T-helper 9 cell (primary cell): ENCODE measurements around the gene RANGAP1.

Experiments used
- DNase-seq: peaks from one replicate; pipeline ENCODE4 v3.0.0-alpha.2; 2020
- total RNA-seq, 2 donors: gene quantifications; one replicate each; lab custom pipeline; 2026; lab: John Stamatoyannopoulos, UW

The RANGAP1 gene
- 179 to 228 reads per million in 2 donors for total RNA-seq

- peak; percentile 93 for DNase-seq
These were observed at the start of gene RANGAP1 for GRCh38 chr22:41285820-41286638. TSS of gene RANGAP1 (minus strand) at chr22:41286187. CDS start at chr22:41281044, 5,143 bp downstream.

DNA sequence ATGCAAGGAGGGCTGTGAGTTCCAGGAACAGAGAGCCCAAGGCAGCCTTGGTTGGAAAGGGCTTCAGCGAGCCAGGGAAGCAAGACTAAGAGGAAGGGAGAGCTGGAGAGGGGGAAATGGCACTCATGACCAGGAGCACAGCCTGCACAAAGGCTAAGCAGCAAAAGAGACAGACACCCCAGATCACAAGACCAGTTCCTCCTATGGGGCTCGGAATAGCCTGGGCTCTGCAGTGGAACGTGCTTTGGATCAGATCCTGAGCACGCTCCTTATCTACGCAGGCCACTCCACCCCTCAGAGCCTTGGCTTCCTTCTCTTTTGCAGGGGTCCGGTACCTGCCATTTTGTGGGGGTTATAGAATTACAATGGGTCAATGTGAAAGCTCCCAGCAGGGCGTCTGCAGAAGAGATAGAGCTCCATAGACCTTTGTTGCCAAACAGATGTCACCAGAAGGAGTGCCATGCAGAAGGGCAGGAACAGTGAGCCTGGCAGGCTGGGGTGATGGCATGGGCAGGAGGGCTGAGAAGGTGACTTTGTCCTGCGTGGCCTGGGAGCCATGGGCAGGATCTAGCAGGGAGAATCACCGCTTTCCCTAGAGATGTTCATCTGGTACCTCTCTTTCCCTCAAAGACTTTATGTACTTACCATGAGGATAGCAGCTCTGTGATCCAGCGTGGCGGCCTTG, 49.1 kb upstream of the RANGAP1 start:
- no peak for DNase-seq

- DNase-seq, result no peak
These were observed 48.2 kb upstream of the RANGAP1 start for GRCh38 chr22:41334215-41334614.

DNA sequence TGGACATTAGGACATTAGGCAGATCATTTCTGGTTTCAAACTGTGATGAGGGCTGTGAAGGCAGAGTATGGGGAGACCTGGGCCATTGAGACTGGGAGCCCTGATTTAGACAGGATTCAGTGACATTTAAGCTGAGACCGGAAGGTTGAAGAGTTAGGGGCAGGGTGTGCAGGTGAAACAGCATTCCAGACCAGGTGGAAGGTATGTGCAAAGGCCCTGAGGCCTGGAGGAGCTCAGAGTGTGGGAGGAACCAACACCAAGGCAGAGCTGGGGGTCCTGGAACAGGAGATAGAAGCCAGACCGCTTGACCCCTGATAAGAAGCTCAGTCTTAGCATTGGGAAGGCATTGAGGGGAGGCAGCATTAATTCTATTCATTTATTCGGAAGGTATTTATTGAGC, 47.8 kb upstream of the RANGAP1 start:
- DNase-seq, result no peak

GRCh38 chr22:41332217-41332939, 46.4 kb upstream of the RANGAP1 start:
- DNase-seq, result no peak

DNA sequence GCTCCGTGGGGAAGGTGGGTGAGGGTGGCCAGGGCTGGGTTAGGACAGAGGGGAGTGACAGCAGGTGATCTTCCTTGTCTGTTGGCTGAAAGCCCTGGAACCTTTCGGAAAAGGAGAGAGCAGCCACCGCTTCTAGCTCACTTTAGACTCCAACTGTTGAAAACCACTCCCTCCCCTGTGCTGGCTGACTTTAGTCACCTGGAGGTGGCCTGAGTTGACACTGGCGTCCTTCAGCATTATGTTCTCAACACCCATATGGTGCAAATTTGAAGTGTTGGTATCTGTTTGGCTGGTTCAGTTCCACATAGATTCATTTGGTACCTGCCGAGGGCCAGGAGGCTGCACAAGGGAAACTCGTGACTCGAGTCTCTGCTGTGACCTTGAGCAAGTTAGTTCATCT, 44.2 kb upstream of the RANGAP1 start:
- DNase-seq, result no peak

DNA sequence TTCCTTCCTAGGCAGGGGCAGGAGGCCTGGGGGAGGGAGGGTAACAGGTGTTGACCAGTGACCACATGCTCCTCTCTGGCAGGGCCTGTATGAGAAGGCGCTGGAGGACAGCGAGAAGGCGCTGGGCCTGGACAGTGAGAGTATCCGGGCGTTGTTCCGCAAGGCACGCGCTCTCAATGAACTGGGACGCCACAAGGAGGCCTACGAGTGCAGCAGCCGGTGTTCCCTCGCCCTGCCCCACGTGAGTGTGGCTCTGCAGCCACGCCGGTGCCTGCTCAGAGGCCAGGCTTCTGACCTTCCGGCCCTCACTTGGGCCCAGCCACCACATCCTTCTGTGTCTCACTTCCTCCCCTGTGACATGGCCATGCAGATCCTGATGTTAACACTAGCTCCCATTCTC, 41.1 kb upstream of the RANGAP1 start:
- DNase-seq, result no peak

GRCh38 chr22:41324821-41325528, 39.0 kb upstream of the RANGAP1 start:
- DNase-seq, result no peak

DNA sequence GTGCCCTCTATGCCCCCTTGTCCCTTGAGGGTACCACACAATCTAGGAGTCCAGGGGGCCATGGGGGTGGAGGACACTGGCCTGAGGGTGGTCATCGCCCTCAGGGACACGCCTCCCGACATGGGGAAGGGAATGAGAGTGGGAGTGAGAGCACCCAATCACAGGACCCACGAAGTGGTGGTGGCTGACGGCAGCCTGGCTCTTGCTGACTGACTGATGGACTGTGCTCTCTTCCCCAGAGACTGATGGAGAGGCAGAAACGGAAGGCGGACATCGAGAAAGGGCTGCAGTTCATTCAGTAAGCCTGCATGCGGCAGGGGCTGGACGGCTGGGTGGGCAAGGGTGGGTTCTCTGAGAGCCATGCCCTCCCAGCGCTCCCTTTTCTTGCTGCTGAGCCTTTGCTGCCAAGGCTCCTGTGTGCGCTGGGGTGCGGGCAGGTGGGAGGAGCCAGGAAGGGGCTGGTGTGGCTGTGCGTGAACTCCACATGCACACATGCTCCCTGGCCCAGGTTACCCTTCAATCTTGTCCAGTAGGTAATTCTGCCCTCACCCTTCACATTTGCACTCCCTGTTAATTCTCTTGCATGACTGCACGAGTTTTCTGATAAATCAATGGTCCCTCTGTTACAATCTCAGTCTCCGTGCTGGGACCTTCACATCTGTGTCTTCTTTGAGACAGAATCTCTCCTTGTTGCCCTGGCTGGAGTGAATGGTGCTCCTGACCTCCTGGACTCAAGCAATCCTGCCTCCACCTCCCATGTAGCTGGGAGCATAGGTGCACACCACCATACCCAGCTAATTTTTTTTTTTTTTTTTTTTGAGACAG, 34.6 kb upstream of the RANGAP1 start:
- DNase-seq, result no peak

DNA sequence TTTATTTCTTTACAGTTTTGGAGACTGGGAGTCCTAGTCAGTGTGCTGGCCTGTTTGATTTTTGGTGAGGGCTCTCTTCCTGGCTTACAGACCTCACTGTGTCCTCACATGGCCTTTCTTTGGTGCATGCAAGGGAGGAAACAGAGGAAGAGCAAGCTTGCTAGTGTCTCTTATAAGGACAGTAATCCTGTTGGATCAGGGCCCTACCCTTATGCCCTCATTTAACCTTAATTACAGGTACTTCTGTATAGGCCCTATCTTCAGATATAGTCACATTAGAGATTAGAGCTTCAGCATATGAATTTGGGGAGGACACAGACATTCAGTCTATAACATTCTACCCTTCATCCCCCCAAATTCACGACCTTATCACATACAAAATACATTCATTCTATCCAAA, 29.6 kb upstream of the RANGAP1 start:
- DNase-seq, result no peak

DNA sequence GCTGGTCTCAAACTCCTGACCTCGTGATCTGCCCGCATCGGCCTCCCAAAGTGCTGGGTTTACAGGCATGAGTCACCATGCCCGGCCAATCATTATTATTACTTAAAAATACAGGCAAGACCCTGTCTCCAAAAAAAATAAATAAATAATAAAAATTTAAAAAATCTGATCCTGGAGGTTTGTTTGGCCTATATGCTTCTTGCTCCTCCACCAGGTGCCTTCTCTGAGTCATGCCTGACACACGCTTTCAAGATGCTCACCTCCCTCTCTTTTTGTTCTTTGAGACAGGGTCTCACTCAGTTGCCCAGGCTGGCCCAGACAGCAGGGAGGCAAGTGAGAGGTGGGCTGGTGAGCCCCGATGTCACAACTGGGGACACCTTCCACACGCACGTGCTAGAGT, 28.8 kb upstream of the RANGAP1 start:
- no peak for DNase-seq

- no peak for DNase-seq
These were observed 25.5 kb upstream of the RANGAP1 start for GRCh38 chr22:41311487-41311886.

- DNase-seq, result no peak
These were observed 24.3 kb upstream of the RANGAP1 start for GRCh38 chr22:41310336-41310735.

DNA sequence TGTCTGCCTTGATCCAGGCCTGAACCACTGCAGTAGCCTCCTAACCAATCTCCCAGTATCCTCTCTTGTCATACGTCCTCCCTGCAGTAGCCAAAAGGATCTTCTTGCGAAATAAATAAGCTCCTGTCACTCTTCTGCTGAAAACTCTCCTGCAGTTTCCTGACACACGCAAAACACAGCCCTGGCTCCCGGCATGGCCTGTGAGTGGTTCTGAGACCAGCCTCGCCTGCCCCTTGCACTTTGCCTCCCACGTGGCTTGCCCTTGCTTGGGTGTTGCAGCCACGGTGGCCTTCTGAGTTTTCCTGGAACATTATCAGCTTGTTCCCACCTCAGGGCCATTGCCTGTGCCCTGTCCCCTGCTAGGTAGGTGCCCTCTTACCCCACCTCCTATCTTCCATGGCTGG, 22.6 kb upstream of the RANGAP1 start:
- DNase-seq, result no peak

GRCh38 chr22:41308054-41308453, 22.1 kb upstream of the RANGAP1 start:
- DNase-seq, result no peak

- no peak for DNase-seq
These were observed 19.7 kb upstream of the RANGAP1 start for GRCh38 chr22:41305646-41306045.

DNA sequence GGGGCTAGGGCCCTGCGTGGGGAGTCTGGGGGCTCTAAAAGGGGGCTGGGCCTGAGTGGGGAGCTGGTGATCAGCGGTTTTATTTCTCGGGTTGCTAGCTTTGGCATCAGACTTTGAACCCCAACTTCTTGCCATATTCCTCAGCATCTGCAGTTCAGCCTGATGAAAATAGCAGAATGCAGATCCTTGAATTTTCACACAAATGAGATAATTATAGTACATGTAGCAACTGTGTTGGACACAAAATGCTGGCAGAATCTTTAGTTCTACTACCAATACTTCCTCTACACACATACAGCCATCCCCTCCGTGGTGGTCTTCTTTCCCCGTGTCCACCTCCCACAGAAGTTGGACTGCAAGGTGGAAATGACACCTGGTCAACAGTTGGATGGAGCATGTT, 16.8 kb upstream of the RANGAP1 start:
- no peak for DNase-seq

DNA sequence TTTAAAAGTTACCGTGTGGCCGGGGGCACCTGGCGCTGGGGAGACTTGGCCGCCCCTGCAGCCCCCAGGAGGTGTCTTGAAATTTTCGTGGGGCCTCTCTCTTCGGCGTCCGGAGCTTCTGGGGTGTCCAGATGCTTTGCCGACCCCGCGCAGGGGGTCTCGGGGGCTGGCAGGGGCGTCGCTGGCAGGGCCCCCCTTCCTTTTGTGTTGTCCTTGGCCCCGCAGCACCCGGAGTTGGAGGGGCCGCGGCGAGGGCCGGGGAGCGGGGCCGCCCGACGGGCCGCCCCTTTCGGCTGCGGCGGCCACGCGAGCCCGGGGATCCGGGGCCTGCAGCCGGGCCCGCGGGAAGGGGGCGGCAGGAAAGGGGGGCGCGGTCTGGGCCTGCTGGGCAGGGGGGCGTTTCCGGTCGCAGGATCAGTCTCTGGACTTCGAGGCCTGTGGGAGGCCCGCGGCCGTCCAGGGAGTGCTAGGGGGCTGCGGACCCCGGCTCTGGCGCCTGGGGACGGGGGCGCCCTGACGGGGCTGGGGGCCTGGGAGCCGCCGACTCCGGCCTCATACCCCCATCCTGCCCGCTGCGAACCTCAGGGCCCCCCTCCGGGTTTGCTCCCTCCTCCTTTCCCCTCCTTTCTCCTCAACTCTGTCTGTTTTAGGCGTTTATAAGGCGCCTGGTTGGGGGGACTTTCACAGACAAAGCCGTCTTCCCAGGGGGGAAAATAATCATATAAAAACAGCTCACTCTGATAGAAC, 16.2 kb upstream of the RANGAP1 start:
- no peak for DNase-seq

- peak; percentile 75 for DNase-seq
These were observed 15.4 kb upstream of the RANGAP1 start, which contains the start of gene ZC3H7B for GRCh38 chr22:41301085-41302020. TSS of gene ZC3H7B (plus strand) at chr22:41301525. CDS start at chr22:41320661, 19,136 bp downstream.

- DNase-seq, result no peak
These were observed 14.7 kb upstream of the RANGAP1 start for GRCh38 chr22:41300661-41301060.
